HepG2 (cell line): ENCODE measurements around the gene JCAD. TPM values are rescaled to one million over a fixed set of nuclear protein-coding genes. Genes with fewer than 3 reads are reported as not detected.

Experiments used
- ATAC-seq: fragments of 200-7000 bp; cut with Tn5 transposase; 3 replicates; pipeline ENCODE4 v1.9.1; 2020; ENCODE audit warnings: mild to moderate bottlenecking, moderate library complexity
- BruUV-seq: library from RNA; stranded (reverse); fragments of 400-500 nt; replicated peaks from 2 replicates; lab custom pipeline; 2021; lab: Mats Ljungman, UMichigan
- CTCF ChIA-PET: fragments of 300-600 bp; formaldehyde crosslinking; extraction: SDS; loops from one replicate; lab custom pipeline; 2021; ENCODE audit warnings: low total read pairs, inconsistent platforms, low intra/inter-chr PET ratio; lab: Yijun Ruan, JAX
- POLR2A ChIA-PET: fragments of 350-600 bp; sonication (Branson Sonifier 250); formaldehyde crosslinking; loops from one replicate; lab custom pipeline; 2020; ENCODE audit warnings: antibody characterized with exemption, inconsistent platforms; lab: Yijun Ruan, JAX
- DNase-seq: peaks from one replicate; pipeline ENCODE4 v3.0.0-alpha.2; 2015; ENCODE audit warnings: low spot score
- FAIRE-seq: peaks from 3 replicates; lab custom pipeline; 2011; peaks lifted over from hg19 to GRCh38; lab: Jason Lieb, UNC
- H2AFZ ChIP-seq: one replicate; pipeline ENCODE4 v1.6.1; 2011; ENCODE audit warnings: low read length, inconsistent platforms
- H3K27ac ChIP-seq: fragments of 300-600 bp; 3 replicates; pipeline ENCODE4 v1.8.0; 2011; ENCODE audit warnings: mixed run types, mild to moderate bottlenecking, mixed read lengths, low read length, inconsistent platforms; ENCODE audit not compliant: insufficient read depth; ENCODE audit errors: extremely low read length
- H3K27me3 ChIP-seq, 2 experiments: fragments of 200-600 bp in 1 of 2; 2 replicates in 1 of 2; 3 replicates in 1 of 2; pipeline versions ENCODE4 v1.6.0 to v1.8.0; 2011; ENCODE audit warnings: low read length in 2 of 2, mild to moderate bottlenecking in 2 of 2, moderate library complexity in 2 of 2, inconsistent platforms in 1 of 2; ENCODE audit not compliant: insufficient read depth in 2 of 2, control insufficient read depth in 1 of 2
- H3K36me3 ChIP-seq, 2 experiments: fragments of 200-600 bp in 1 of 2; replicated peaks in 1 of 2; 2 replicates in 1 of 2; 3 replicates in 1 of 2; pipeline versions ENCODE4 v1.5.1 to v1.8.0; 2011; ENCODE audit warnings: low read length in 2 of 2, inconsistent platforms in 1 of 2; ENCODE audit not compliant: insufficient read depth in 2 of 2, control insufficient read depth in 1 of 2
- H3K4me1 ChIP-seq: 2 replicates; pipeline ENCODE4 v1.5.1; 2012; ENCODE audit warnings: low read length, inconsistent platforms; ENCODE audit not compliant: insufficient read depth
- H3K4me2 ChIP-seq: 2 replicates; pipeline ENCODE4 v1.6.0; 2011; ENCODE audit warnings: low read depth, low read length, inconsistent platforms
- H3K4me3 ChIP-seq, 3 experiments: fragments of 200-600 bp in 1 of 3; sonication (generic), shearing (Covaris generic) in 1 of 3; replicated peaks in 1 of 3; 2 replicates each; pipeline ENCODE4 v1.5.1; 2011 to 2016; ENCODE audit warnings: low read length in 3 of 3, inconsistent platforms in 2 of 3, low read depth in 2 of 3, mild to moderate bottlenecking in 2 of 3, control low read depth in 1 of 3, mixed read lengths in 1 of 3; ENCODE audit not compliant: insufficient read depth in 1 of 3
- H3K79me2 ChIP-seq: one replicate; pipeline ENCODE4 v1.6.1; 2011; ENCODE audit warnings: low read length, inconsistent platforms; ENCODE audit not compliant: insufficient read depth
- H3K9ac ChIP-seq: 2 replicates; pipeline ENCODE4 v1.6.0; 2011; ENCODE audit warnings: mild to moderate bottlenecking, low read depth, low read length, inconsistent platforms; ENCODE audit not compliant: insufficient read depth
- H3K9me3 ChIP-seq: 2 replicates; pipeline ENCODE4 v1.5.1; 2012; ENCODE audit warnings: mild to moderate bottlenecking, low read length
- H4K20me1 ChIP-seq: 2 replicates; pipeline ENCODE4 v1.6.0; 2011; ENCODE audit warnings: inconsistent platforms, mild to moderate bottlenecking, low read length, moderate library complexity; ENCODE audit not compliant: insufficient read depth
- DR1 ChIP-seq: sonication (generic); formaldehyde crosslinking; IDR thresholded peaks from 2 replicates; pipeline ENCODE4 v1.8.0; 2021; ENCODE audit warnings: mild to moderate bottlenecking, missing genetic modification reagents, inconsistent platforms
- HBP1 ChIP-seq: IDR thresholded peaks from 2 replicates; pipeline ENCODE4 v1.6.1; 2016; ENCODE audit warnings: low read depth, control low read depth
- HMG20B ChIP-seq: conservative IDR thresholded peaks from 2 replicates; pipeline ENCODE4 v1.6.1; 2016; ENCODE audit warnings: missing genetic modification reagents, missing compliant biosample characterization
- HNF1B ChIP-seq: sonication (generic); formaldehyde crosslinking; IDR thresholded peaks from 2 replicates; pipeline ENCODE4 v1.5.1; 2020; ENCODE audit warnings: mild to moderate bottlenecking, moderate library complexity, missing genetic modification reagents
- KLF15 ChIP-seq: sonication (generic); formaldehyde crosslinking; IDR thresholded peaks from 2 replicates; pipeline ENCODE4 v1.8.1; 2023; ENCODE audit warnings: borderline replicate concordance, mild to moderate bottlenecking, inconsistent platforms, missing genetic modification reagents, mixed read lengths
- MIER2 ChIP-seq: IDR thresholded peaks from 2 replicates; pipeline ENCODE4 v1.6.1; 2016; ENCODE audit warnings: missing biosample characterization, missing genetic modification reagents
- POLR2A ChIP-seq, 2 experiments: IDR thresholded peaks; 2 replicates each; pipeline ENCODE4 v1.6.1; 2011; ENCODE audit warnings: low read depth in 2 of 2, low read length in 2 of 2, mild to moderate bottlenecking in 1 of 2, moderate library complexity in 1 of 2; ENCODE audit not compliant: insufficient read depth in 1 of 2
- SMARCE1 ChIP-seq: fragments of 450-650 bp; IDR thresholded peaks from 2 replicates; pipeline ENCODE4 v1.6.1; 2017; ENCODE audit warnings: borderline replicate concordance
- ZNF460 ChIP-seq: sonication (generic); formaldehyde crosslinking; IDR thresholded peaks from 2 replicates; pipeline ENCODE4 v1.5.1; 2020; ENCODE audit warnings: missing genetic modification reagents, mild to moderate bottlenecking, borderline replicate concordance
- ZNF549 ChIP-seq: sonication (generic); formaldehyde crosslinking; IDR thresholded peaks from 2 replicates; pipeline ENCODE4 v1.5.0; 2020; ENCODE audit warnings: missing genetic modification reagents
- ZUFSP ChIP-seq: sonication (generic); formaldehyde crosslinking; IDR thresholded peaks from 2 replicates; pipeline ENCODE4 v1.9.0; 2021; ENCODE audit warnings: missing genetic modification reagents, mild to moderate bottlenecking, borderline replicate concordance
- WGBS: methylation state at CpG from one replicate; pipeline ENCODE4 v1.1.6; 2017; ENCODE audit warnings: low lambda C conversion rate; 5-methylcytosine and 5-hydroxymethylcytosine counted together
- in situ Hi-C: cut with HindIII; loops from 2 replicates; pipeline ENCODE4 v1.10.0; 2017; ENCODE audit warnings: low pct_unique_long_range_greater_than_20kb; ENCODE audit not compliant: extremely low pct_ligation_motif_present
- intact Hi-C: fragments of 100-400 bp; cut with micrococcal nuclease; formaldehyde crosslinking; loops from one replicate; pipeline ENCODE4 v1.10.0; 2022; ENCODE audit not compliant: unreplicated experiment
- polyA plus RNA-seq, 8 experiments: library from polyadenylated mRNA; depleted of rRNA in 3 of 8; stranded (reverse) in 7 of 8; unstranded in 1 of 8; fragments of >200 nt; fragmentation: Illumina TruSeq in 4 of 8; extraction: Trizol in 4 of 8; gene quantifications; 2 replicates each; pipeline versions ENCODE4 v1.2.1 to v1.2.3, GENCODE V29; 2011 to 2016; ENCODE audit warnings: low read depth in 4 of 8, missing spikeins in 1 of 8, mixed read lengths in 1 of 8; ENCODE audit not compliant: insufficient read depth in 1 of 8
- total RNA-seq, 5 experiments: library from RNA; depleted of rRNA; stranded (reverse); fragments of >200 nt; fragmentation: Illumina TruSeq; extraction: Trizol; gene quantifications; 2 replicates each; pipeline ENCODE4 v1.2.3, GENCODE V29; 2016; ENCODE audit warnings: low read depth in 1 of 5

JCAD gene
- total and polyA plus RNA-seq, 2 of the 13 experiments (the other 11 are each of a cell fraction or from before 2014, with no cell fraction given), result 0.04 to 0.08 TPM

- intact Hi-C loops, result no loop called here
- H3K27ac ChIP-seq, result no peak overlapping the region
These were observed 3.1 kb downstream of the JCAD start for GRCh38 chr10:30056281-30056680.

More at GRCh38 chr10:30056281-30056680, 3.1 kb downstream of the JCAD start:
- no peak overlapping the region for H2AFZ ChIP-seq
- peaks cover 25% of the 10 kb centered on the region for H3K4me1 ChIP-seq
- 0% methylated on average over 1 of the region's 1 CpG for WGBS
- no peaks in the 10 kb centered on the region for H3K9me3 ChIP-seq
- ATAC-seq, result no peak
- no TSS peak for BruUV-seq
- no peak overlapping the region for H3K9ac ChIP-seq
- DNase-seq, result no peak
- H3K4me3 ChIP-seq, result no peak overlapping the region
- POLR2A ChIA-PET, result no interaction called here
- no peaks in the 10 kb centered on the region for H3K36me3 ChIP-seq
- TF ChIP-seq DR1 (no peak), HMG20B (no peak), ZNF460 (no peak), HBP1 (no peak), MIER2 (CRISPR knock-in tag) (no peak), KLF15 (CRISPR knock-in tag) (no peak), POLR2A (IDR thresholded peaks at IDR 0.05; ENCODE audit: insufficient read depth in 1 of 2, low read depth in 2 of 2, low read length in 2 of 2) (no peak), ZUFSP (CRISPR knock-in tag) (no peak), ZNF549 (CRISPR knock-in tag) (no peak), SMARCE1 (no peak), HNF1B (CRISPR knock-in tag) (no peak)
- TF ChIP-seq, all 625 proteins: peak for 0
- Histone ChIP-seq H4K20me1 (no peaks in the 10 kb centered on the region), H3K27me3 (peaks cover 0 to 32% of the 10 kb centered on the region in 2 experiments; a peak in 2 of 5 replicates), H3K4me2 (no peak overlapping the region), H3K79me2 (no peaks in the 10 kb centered on the region)
- CTCF ChIA-PET, result no interaction called here
- in situ Hi-C loops, result no loop called here
- FAIRE-seq, result no peak
